Measurements from ENCODE around the gene SLC44A2.

DNA sequence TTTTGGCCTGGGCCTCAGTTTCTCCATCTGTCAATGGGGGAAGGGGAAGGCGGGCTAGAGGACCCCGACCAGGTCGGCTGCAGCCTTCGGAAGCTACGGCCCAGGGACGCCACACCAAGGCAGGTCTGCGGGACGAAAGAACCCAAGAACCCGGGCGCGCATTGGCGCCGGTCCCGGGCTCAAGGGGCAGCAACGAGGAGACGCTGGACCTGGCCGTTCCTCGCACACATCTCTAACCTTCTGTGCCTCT, 28.1 kb downstream of the SLC44A2 start:
- TF ChIP-seq, protein P1, sequence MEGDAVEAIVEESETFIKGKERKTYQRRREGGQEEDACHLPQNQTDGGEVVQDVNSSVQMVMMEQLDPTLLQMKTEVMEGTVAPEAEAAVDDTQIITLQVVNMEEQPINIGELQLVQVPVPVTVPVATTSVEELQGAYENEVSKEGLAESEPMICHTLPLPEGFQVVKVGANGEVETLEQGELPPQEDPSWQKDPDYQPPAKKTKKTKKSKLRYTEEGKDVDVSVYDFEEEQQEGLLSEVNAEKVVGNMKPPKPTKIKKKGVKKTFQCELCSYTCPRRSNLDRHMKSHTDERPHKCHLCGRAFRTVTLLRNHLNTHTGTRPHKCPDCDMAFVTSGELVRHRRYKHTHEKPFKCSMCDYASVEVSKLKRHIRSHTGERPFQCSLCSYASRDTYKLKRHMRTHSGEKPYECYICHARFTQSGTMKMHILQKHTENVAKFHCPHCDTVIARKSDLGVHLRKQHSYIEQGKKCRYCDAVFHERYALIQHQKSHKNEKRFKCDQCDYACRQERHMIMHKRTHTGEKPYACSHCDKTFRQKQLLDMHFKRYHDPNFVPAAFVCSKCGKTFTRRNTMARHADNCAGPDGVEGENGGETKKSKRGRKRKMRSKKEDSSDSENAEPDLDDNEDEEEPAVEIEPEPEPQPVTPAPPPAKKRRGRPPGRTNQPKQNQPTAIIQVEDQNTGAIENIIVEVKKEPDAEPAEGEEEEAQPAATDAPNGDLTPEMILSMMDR (IDR thresholded peaks at IDR 0.05; ENCODE audit: low read depth, low read length): no peak
- TF ChIP-seq EZH2phosphoT487 (IDR thresholded peaks at IDR 0.05; ENCODE audit: low read depth): no peak
